NCI-H345 treated with DMSO at 0.1 percent for 48 hours (cell line): ENCODE data around the gene ATP13A1.
"Not testable (repeated sequence)": the region's sequence is repeated elsewhere in the genome, so short reads cannot be mapped to it uniquely, and the experiment has no call there.

ENCODE experiments used
- DNase-seq: peaks from one replicate; lab custom pipeline; 2025; ENCODE audit not compliant: unreplicated experiment; lab: John Stamatoyannopoulos, UW

The ATP13A1 gene

DNA sequence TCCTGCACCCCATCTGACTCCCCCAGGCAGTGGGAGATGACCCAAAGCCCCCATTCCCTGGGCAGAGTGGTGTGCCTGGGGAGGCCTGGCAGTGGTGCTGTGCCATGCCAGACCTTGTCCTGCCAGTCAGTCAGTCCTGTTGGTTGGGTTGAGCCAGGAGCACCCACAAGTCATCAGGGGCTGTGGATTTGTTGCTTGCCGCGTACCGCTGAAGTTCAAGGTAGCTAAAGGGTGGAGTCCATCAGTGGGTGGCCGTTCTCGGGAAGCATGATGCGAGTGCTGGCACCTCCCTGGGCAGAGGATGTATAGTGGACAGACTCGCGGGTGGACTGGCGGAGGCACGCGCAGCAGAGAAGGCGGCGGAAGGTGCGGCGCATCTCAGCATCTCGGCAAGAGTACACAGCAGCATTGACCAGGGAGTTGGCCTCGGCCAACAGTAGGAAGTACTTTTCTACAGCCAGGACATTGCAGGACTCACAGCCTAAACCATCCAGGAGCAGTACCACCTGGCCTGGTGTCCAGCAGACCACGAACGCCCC lies 39.4 kb downstream of the ATP13A1 start:
- DNase-seq, result no peak

DNA sequence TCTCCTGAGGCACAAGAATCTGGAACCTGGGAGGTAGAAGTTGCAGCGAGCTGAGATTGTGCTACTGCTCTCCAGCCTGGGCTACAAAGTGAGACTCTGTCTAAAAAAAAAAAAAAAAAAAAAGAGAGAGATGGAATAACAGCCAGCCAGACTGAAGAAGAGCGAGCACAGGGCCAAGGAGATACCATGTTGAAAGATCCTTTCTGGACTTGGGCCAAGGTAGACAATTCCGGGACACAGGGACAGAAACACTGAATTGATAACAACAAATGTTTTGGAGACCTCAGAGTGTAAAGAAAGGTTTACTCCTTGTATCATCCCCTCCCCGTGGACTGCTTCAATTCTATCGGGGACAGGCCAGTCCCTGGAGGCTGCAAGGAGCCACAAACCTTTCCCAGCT lies 40.1 kb downstream of the ATP13A1 start:
- no peak for DNase-seq

DNA sequence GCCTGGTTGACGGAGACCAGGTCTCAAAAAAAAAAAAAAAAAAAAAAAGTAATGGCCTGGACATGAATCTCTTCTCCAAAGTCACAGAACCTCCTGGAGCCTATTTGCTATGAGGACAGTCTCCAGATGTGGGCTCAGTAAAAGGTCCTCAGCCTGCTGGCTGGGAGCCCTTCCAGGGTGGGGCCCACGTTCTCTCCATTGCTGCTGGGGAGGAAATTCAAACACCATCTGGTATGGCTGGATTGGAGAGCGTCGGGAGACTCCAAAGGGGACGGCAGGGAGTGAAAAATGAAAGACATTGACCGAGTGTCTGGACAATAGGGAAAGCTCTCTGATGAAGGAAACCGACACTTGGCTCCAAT lies 43.6 kb downstream of the ATP13A1 start:
- no peak for DNase-seq

DNA sequence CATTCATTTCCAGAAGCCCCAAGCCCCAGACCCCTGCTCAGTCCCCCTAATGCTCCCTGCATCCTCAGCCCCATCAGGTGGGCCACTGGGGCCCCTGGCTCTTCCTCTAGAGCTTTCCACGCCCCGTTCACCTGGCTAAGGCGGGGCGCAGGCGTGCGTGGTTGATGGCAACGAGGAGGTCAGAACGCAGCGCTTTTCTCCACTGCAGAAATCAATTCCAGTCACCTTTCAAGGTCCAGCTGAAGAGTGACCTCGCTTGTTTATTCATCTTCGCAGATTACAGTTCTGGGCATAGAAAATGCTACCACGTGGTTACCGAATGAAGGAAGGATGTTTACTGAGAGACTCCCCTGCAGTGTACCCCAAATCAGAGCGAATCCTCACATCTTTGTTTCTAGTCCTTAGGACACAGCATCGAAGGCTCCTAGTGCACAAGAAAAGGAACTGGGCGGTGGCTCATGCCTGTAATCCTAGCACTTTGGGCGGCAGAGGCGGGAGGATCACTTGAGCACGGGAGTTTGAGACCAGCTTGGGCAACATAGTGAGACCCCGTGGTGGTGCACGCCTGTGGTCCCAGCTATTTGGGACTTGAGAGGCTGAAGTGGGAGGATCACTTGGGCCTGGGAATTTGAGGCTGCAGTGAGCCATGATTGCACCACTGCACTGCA lies 44.2 kb downstream of the ATP13A1 start:
- DNase-seq, result no peak

DNA sequence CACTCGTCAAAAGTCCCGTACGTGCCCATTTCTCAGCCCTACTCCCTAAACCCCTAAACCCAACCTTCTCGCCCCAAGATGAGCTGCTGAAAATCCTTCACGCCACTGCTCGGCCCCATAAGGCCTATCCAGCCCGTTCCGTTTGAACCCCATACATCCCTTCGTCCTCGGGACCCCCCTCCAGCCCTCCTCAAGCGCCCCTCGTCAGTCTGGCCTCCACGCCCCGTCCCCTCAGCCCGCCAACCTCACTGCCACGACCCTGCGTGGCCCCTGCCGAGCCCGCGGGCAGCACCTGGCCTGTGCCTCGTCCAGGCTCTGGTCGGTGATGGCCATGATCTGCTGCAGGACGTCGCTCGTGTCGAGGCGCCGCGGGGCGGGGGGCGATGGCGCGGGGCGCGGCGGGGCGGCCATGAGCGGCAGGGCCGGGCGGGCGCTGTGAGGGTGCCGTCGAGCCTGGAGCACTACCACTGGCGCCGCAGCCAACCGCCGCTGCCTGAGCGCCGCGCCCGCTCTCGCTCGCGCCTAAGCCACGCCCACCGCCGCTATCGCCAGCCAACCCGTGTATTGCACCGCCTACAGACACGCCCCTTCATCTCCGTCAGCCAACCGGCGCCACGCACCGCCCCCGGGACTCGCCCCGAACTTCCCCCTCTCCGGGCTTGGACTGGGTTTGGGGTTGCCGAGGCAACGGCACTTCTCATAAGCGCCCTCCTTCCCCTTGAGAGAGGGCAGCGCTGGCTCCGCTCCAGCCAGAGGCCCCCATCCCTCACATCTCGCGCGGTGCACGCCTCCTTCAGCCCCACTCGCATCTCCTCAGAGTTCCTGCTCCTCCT lies 45.0 kb downstream of the ATP13A1 start, which contains the start of gene PBX4:
Gene PBX4, minus strand, starts transcription at position 469 of the 833 bp plus-strand sequence. Its CDS starts 58 bp downstream, at position 411.
- peak; percentile 89 for DNase-seq

DNA sequence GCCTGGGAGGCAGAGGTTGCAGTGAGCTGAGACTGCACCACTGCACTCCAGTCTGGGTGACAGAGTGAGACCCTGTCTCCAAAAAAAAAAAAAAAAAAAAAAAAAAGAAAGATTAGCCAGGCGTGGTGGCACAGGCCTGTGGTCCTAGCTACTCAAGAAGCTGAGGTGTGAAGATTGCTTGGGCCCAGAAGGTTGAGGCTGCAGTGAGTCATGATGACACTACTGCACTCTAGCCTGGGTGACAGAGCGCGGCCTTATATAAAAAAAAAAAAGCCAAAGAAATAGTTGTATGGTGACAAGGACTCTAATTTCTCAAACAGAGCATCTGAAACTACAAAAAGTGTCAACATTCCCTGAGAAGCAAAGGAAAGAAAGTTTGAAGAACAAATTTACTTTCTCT lies 48.4 kb downstream of the ATP13A1 start:
- DNase-seq, result no peak

DNA sequence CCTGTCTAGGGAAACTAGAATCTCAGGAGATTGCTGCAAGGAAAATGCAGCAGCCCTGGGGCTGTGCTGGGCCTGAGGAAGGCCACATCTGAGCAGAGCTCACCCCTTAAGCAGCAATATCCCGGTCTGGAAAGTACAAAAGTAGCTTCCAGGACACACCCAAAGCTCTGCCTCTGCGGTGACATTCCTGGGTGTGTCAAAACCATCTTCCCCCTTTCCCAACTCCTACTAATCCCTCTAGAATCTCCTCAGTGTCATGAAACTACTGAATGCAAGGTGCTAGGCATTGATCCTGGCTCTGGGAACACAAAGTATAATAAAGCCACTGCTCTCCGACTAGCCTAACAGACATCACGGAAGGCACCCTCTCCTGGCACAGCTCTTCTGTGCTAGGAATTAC lies 50.0 kb downstream of the ATP13A1 start:
- no peak for DNase-seq

DNA sequence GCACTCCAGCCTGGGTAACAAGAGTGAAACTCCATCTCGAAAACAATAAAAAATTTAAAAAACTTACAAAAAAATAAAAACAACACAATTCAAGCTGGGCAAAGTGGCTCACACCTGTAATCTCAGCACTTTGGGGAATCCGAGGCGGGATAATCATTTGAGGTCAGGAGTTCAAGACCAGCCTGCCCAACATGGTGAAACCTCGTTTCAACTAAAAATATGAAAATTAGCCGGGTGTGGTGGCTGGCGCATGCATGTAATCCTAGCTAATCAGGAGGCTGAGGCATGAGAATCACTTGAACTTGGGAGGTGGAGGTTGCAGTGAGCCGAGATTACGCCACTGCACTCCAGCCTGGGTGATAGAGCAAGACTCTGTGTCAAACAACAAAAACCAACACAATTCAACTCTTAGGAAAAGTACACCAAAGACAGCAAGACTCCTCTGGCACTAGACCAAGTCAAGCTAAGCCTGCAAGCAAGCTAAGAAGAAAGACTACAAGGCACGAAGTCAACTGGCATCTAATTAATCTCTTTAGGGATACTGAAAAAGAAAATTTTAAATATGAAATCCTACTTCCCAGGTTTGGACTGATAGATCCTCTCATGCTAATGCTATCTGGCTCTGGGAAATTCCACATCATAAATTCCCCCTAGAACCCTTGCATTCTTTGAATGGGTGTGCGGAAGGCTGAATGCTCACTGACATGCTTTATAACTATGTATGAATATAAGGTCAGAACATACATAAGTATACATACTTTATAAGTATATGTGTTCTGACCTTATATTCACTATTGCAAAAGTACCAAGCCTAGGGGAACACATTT lies 52.9 kb downstream of the ATP13A1 start:
- no peak for DNase-seq

DNA sequence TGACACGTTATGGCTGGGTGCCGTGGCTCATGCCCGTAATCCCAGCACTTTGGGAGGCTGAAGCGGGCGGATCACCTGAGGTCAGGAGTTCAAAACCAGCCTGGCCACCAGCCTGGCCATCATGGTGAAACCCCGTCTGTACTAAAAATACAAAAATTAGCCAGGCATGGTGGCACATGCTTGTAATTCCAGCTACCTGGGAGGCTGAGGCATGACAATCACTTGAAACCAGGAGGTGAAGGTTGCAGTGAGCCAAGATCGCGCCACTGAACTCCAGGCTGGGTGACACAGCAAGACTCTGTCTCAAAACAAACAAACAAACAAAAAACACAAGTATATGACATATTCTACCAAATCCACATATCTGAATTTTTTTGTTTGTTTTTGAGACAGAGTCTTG lies 56.8 kb downstream of the ATP13A1 start:
- not testable (repeated sequence) for DNase-seq

DNA sequence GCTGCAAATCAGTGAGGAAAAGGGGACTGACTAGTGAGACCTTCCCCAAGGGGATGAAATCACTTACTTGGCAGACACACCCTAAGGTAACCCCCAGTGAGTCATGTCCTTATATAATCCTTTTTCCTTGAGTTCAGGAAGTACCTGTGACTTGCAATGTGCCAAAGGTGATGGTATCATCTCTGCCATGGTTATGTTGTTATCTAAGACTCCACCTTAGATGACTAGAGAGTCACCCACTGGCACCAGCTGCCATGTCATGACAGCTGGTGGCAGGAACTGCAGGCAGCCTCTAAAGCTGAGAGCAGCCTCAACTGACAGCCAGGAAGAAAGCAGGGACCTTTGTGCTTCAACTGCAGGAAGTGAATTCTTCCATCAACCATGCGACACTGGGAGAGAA lies 57.5 kb downstream of the ATP13A1 start:
- no peak for DNase-seq

DNA sequence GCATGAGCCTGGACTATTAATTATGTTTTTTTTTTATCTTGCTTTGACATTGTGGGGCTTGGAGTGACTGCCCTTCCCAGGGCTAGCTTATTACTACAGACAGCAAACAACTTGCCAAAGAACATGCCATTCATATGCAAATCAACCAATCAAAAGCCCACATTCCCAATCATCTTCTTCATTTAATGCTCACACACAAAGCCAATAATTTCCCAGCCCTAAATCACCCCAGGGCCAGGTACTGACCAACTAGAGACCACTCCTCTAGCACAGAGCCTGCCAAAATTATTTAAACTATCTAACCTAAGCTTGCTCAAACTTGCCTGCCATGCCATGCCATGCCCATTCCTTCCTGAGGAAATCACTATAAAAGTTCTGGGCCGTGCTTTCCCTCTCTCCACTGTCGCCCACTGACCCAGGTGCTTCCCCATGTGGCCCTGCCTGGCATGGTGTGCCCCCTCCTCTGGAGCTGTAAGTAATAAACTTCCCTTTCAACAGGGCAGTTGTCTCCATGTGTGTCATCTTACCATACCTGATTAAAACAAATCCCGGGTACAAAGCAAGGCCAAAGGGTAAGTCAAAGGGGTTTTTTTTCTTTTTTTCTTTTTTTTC lies 60.7 kb downstream of the ATP13A1 start:
- DNase-seq, result no peak

DNA sequence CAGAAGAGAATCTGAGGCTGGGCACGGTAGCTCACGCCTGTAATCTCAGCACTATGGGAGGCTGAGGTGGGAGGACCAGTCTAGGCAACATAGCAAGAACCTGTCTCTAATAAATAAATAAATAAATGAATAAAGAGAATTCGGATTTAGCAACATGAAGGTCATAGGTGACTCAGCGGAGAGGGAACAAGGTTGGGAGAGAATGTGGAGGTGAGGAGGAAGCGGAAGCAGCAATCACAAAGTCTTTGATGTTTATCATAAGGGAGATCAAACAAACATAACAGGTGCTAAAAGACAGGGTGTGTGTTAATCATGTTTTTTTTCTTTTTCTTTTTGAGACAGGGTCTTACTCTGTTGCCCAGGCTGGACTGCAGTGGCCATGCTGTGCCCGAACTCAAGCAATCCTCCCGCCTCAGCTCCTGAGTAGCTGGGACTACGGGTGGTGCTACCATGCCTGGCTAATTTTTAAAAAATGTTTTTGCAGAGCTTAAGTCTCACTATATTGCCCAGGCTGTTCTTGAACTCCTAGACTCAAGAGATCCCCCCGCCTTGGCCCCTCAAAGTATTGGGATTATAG lies 61.3 kb downstream of the ATP13A1 start:
- DNase-seq, result no peak

DNA sequence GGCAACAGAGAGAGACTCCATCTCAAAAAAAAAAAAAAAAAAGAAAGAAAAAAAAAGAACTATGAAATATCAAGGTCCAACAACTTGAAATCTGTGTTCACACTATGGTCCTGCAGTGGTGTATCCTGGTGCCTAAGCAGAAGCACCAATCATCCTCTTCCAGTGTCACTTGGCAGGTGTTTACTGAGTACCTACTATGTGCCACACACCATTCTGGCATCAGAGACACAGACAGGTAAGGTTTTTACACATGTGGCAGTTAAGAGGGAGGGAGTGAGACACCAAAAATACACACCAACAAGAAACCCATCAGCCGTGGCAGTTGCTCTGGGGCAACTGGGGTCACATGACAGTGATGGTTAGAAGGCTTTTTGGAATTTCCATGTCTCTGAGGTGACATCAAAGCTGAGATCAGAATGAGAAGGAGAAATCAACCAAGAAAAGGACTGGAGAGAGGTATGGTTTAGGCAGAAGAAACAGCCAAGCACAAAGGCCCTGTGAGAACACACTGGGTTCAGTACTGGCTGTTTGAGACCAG lies 62.6 kb downstream of the ATP13A1 start:
- no peak for DNase-seq

DNA sequence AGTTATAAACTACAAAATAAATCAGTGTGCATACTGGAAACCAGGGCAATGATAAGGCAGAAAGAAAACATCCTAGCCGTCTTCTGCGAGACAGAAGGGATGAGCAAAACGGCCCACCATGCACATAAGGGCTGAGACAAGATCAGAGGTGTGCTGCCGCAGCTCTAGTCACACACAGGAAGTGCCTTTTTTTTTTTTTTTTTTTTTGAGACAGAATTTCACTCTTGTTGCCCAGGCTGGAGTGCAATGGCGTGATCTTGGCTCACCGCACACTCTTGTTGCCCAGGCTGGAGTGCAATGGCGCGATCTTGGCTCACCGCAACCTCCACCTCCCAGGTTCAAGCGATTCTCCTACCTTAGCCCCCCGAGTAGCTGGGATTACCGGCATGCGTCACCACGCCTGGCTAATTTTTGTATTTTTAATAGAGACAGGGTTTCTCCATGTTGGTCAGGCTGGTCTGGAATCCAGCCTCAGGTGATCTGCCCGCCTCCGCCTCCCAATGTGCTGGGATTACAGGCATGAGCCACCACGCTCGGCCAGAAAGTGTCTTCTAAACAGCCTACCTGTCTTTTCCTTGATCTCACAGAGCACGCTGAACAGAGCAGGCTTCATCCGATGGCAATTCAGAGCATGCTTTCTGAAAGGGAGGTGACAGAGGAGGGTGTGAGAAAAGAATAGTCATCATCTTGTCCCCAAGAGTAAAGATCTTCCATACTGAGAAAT lies 64.6 kb downstream of the ATP13A1 start:
- DNase-seq, result not testable (repeated sequence)

DNA sequence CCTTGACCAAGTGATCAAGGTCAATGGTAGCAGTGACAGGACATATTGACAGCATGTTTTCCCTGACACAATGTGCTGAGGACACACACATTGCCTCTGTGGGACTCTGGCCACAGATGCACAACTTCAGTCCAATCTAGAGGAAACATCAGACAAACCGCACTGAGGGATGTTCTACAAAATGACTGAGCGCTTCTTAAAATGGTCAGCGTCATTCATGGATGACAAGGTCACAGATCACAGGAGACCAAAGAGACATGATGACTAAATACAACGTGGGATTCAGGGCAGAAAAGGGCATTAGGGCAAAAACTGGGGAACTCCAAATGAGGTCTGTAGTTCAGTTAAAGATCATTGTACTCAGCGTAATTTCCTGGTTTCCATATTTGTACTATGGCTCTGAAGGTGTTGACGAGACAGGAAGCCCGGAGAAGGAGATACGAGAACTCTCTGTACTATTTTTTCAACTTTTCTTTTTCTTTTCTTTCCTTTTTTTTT lies 65.6 kb downstream of the ATP13A1 start:
- no peak for DNase-seq
